ENCODE measurements around the gene CAMSAP3. TPM values are rescaled to one million over a fixed set of nuclear protein-coding genes. Genes with fewer than 3 reads are reported as not detected.

The CAMSAP3 gene
- total and polyA plus RNA-seq, 10 of the 15 experiments (the other 5 are each of a cell fraction or from before 2014, with no cell fraction given), result 0.03 to 6.3 (median 0.72) TPM

DNA sequence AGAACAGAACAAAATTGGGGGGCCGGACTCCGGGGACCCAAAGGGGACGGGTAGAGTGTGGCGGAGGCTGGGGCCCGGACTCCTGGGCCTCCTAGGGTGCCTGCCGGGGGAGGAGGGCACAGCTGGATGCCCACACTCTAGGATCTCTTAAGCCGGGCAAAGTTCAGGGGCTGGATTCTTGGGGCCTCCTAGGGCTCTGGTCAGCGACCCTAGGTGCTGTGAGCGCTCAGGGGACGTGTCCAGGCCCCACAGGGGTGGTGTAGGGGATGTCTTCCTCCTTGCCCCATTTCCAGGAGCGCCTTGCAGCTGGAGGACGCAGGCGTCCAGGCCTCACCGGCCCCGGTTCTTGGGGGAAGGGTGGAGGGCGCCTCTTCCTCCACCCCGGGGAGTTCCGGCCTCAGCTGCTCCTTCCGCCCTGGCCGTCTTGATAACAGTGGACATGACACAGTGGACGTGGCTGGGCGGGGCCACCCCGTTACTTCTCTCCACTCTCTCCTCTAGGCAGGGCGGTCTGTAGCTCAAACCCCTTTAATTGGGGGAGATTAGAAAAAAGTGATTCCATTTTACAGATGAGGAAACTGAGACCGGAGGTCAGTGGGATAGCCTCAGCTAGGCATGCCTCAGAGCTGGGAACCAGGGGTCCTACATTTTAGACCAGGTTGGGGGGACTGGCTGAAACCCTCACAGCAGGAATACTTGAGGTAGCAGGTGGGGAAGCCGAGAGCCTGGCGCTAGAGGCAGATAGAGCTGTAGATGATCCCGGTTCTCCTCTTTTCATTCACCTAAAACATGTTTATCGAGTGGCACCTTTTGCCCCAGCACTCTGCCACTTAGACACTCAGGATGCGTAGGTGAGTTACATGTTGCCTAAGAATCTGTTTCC, 42.0 kb downstream of the CAMSAP3 start:
- intact Hi-C loops (cut with micrococcal nuclease; ENCODE audit: unreplicated experiment), result no loop called here
- Histone ChIP-seq H3K4me2 (ENCODE audit: control insufficient read depth, insufficient read depth) (peak overlapping the region; percentile 93), H3K27me3 (replicated peaks in 1 of 2; ENCODE audit: control insufficient read depth in 2 of 2, insufficient read depth in 2 of 2, low read length in 1 of 2) (no peaks in the 10 kb centered on the region), H3K36me3 (ENCODE audit: control insufficient read depth in 2 of 2, insufficient read depth in 2 of 2, low read length in 1 of 2) (peaks cover 0 to 7% of the 10 kb centered on the region in 2 experiments; a peak in 1 of 4 replicates), H3K9me3 (replicated peaks; ENCODE audit: control insufficient read depth, insufficient read depth, low read length) (no peaks in the 10 kb centered on the region), H3K9ac (ENCODE audit: control insufficient read depth, insufficient read depth, low read length) (peak overlapping the region; percentile 97), H4K20me1 (ENCODE audit: control insufficient read depth, insufficient read depth) (no peaks in the 10 kb centered on the region), H3K79me2 (ENCODE audit: control insufficient read depth, insufficient read depth, low read length) (peaks cover 18% of the 10 kb centered on the region), H3K4me1 (ENCODE audit: control insufficient read depth, insufficient read depth, low read length) (peaks cover 14% of the 10 kb centered on the region), H2AFZ (ENCODE audit: control insufficient read depth, low read depth, low read length) (peak overlapping the region; percentile 26; the same call in 1 of the 2 replicates), H3K27ac (ENCODE audit: control insufficient read depth, insufficient read depth) (peak overlapping the region; percentile 75), H3K4me3 (peak overlapping the region; percentile 99)
- ChIA-PET RAD21 (ENCODE audit: unreplicated experiment) (interaction anchor here (0.6 to 1.6 kb wide), 7 partner anchors 68 to 292 kb away, joined by 3 to 6 read pairs (median 3); no protein-coding TSS in a partner anchor), SMC1A (ENCODE audit: uncharacterized antibody, unreplicated experiment) (interaction anchor here (0.7 to 1.4 kb wide), 5 partner anchors 8 to 270 kb away, joined by 3 to 4 read pairs (median 4); partner anchors contain the start of genes PET100 and XAB2), CTCF (interaction anchor here (0.6 to 2.2 kb wide), 6 partner anchors 8 to 270 kb away, joined by 3 to 12 read pairs (median 5); no protein-coding TSS in a partner anchor), POLR2A (interaction anchor here (0.5 to 1.8 kb wide), 7 partner anchors 19 to 832 kb away, joined by 3 to 6 read pairs (median 3); partner anchors contain the start of gene MAP2K7)
- DNase-seq (ENCODE audit: low read depth, low spot score), result no peak
- TSS peak; percentile 63 for BruUV-seq (replicated peaks)
- WGBS (ENCODE audit: insufficient coverage, insufficient replicate concordance, low lambda C conversion rate, missing lambda C conversion rate), result 31% methylated on average over 30 of the region's 30 CpGs
- in situ Hi-C loops (cut with MboI), result no loop called here
- 0 out of 2 replicates have a peak, but pooled peaks have one; percentile 14 for TF ChIP-seq GATAD2B (conservative IDR thresholded peaks at IDR 0.05; ENCODE audit: low read depth)
- 0 out of 2 replicates have a peak, but pooled peaks have one; percentile 4 for TF ChIP-seq SIN3A (IDR thresholded peaks at IDR 0.05; ENCODE audit: low read depth, low read length)
- no peak for TF ChIP-seq MTA2 (IDR thresholded peaks at IDR 0.05; ENCODE audit: low read depth)
- TF ChIP-seq ZNF217 (IDR thresholded peaks at IDR 0.05), result no peak
- no peak for TF ChIP-seq CHD2 (IDR thresholded peaks at IDR 0.05; ENCODE audit: borderline replicate concordance, low read depth, low read length)
- peak in 1 of 2 experiments; percentile 8; a peak in 1 of 3 replicates for TF ChIP-seq EGR1 (IDR thresholded peaks at IDR 0.05; ENCODE audit: borderline replicate concordance in 1 of 2, low read depth in 2 of 2, low read length in 2 of 2)
- peak; percentile 65 for ATAC-seq
- no peak for FAIRE-seq
